22Rv1 (cell line): ENCODE data around the gene BET1.

ENCODE experiments used
- CTCF ChIP-seq: fragments of 450-650 bp; IDR thresholded peaks from 2 replicates; pipeline ENCODE4 v1.5.1; 2017; ENCODE audit warnings: mild to moderate bottlenecking
- ZFX ChIP-seq: fragments of 450-650 bp; IDR thresholded peaks from 2 replicates; pipeline ENCODE4 v1.6.1; 2017; ENCODE audit warnings: antibody characterized with exemption, borderline replicate concordance

GRCh38 chr7:94043299-94043698, 39.1 kb upstream of the BET1 start:
- TF ChIP-seq CTCF (no peak), ZFX (no peak)
